ENCODE results near the gene TIAM2. TPM values are rescaled to one million over a fixed set of nuclear protein-coding genes. Genes with fewer than 3 reads are reported as not detected.
A peak's percentile ranks its signal among the peaks of the same experiment; 100 is the strongest.

Gene TIAM2
- total RNA-seq, 1 experiment from 2014 or later = 3.8 TPM

GRCh38 chr6:155278319-155279049 is 283.4 kb downstream of the TIAM2 start:
- DNase-seq = no peak
- CTCF ChIA-PET = no interaction called here
- Histone ChIP-seq H3K36me3 (ENCODE audit: control insufficient read depth, insufficient read depth, low read length) (no peaks in the 10 kb centered on the region), H3K4me3 (ENCODE audit: low read depth, low read length) (no peak overlapping the region), H3K9me3 (no peaks in the 10 kb centered on the region), H3K27me3 (replicated peaks; ENCODE audit: control insufficient read depth, insufficient read depth, low read length) (no peaks in the 10 kb centered on the region), H3K4me1 (no peaks in the 10 kb centered on the region)
- BruUV-seq (replicated peaks) = no TSS peak
- no peak overlapping the region for H3K27ac Mint-ChIP-seq (ENCODE audit: unreplicated experiment)
- no peak for TF ChIP-seq CTCF (IDR thresholded peaks at IDR 0.05; ENCODE audit: insufficient read depth in 1 of 2, low read depth in 1 of 2, low read length in 1 of 2, severe bottlenecking in 1 of 2, unreplicated experiment in 1 of 2)
- H3K36me3 Mint-ChIP-seq (ENCODE audit: insufficient read depth, unreplicated experiment) = peaks cover 15% of the 10 kb centered on the region
- intact Hi-C loops (cut with micrococcal nuclease; ENCODE audit: unreplicated experiment) = no loop called here
- no peak overlapping the region for H3K4me3 Mint-ChIP-seq (ENCODE audit: unreplicated experiment)
- H3K9me3 Mint-ChIP-seq (ENCODE audit: unreplicated experiment) = no peaks in the 10 kb centered on the region
- POLR2A ChIA-PET = no interaction called here
- no peaks in the 10 kb centered on the region for H3K27me3 Mint-ChIP-seq (ENCODE audit: insufficient read depth, unreplicated experiment)
- H3K4me1 Mint-ChIP-seq (ENCODE audit: low read depth, unreplicated experiment) = no peaks in the 10 kb centered on the region

GRCh38 chr6:155284775-155285174 is 289.7 kb downstream of the TIAM2 start:
- peaks cover 22% of the 10 kb centered on the region for H3K36me3 Mint-ChIP-seq (ENCODE audit: insufficient read depth, unreplicated experiment)
- CTCF ChIA-PET = no interaction called here

GRCh38 chr6:155287762-155288161 is 292.6 kb downstream of the TIAM2 start:
- Histone ChIP-seq H3K36me3 (ENCODE audit: control insufficient read depth, insufficient read depth, low read length) (peaks cover 1% of the 10 kb centered on the region; the same call in 1 of the 2 replicates), H3K27me3 (replicated peaks; ENCODE audit: control insufficient read depth, insufficient read depth, low read length) (no peaks in the 10 kb centered on the region), H3K9me3 (no peaks in the 10 kb centered on the region), H3K4me3 (ENCODE audit: low read depth, low read length) (no peak overlapping the region), H3K4me1 (no peaks in the 10 kb centered on the region)
- H3K36me3 Mint-ChIP-seq (ENCODE audit: insufficient read depth, unreplicated experiment) = peaks cover 33% of the 10 kb centered on the region
- POLR2A ChIA-PET = no interaction called here
- DNase-seq = peak in 1 of 2 experiments; percentile 6
- intact Hi-C loops (cut with micrococcal nuclease; ENCODE audit: unreplicated experiment) = no loop called here
- BruUV-seq (replicated peaks) = no TSS peak
- H3K9me3 Mint-ChIP-seq (ENCODE audit: unreplicated experiment) = no peaks in the 10 kb centered on the region
- H3K27me3 Mint-ChIP-seq (ENCODE audit: insufficient read depth, unreplicated experiment) = no peaks in the 10 kb centered on the region
- peak in 1 of 2 experiments; percentile 3 for TF ChIP-seq CTCF (IDR thresholded peaks at IDR 0.05; ENCODE audit: insufficient read depth in 1 of 2, low read depth in 1 of 2, low read length in 1 of 2, severe bottlenecking in 1 of 2, unreplicated experiment in 1 of 2)
- peaks cover 10% of the 10 kb centered on the region for H3K4me1 Mint-ChIP-seq (ENCODE audit: low read depth, unreplicated experiment)
- no peak overlapping the region for H3K27ac Mint-ChIP-seq (ENCODE audit: unreplicated experiment)
- CTCF ChIA-PET = interaction anchor here (0.7 to 1.3 kb wide), 3 partner anchors 11 to 207 kb away, joined by 3 to 5 read pairs (median 4); no protein-coding TSS in a partner anchor
- H3K4me3 Mint-ChIP-seq (ENCODE audit: unreplicated experiment) = no peak overlapping the region

More at GRCh38 chr6:155284775-155285174, 289.7 kb downstream of the TIAM2 start:
- Mint-ChIP-seq H3K27ac (ENCODE audit: unreplicated experiment) (no peak overlapping the region), H3K9me3 (ENCODE audit: unreplicated experiment) (no peaks in the 10 kb centered on the region), H3K4me1 (ENCODE audit: low read depth, unreplicated experiment) (peaks cover 10% of the 10 kb centered on the region), H3K27me3 (ENCODE audit: insufficient read depth, unreplicated experiment) (no peaks in the 10 kb centered on the region), H3K4me3 (ENCODE audit: unreplicated experiment) (no peak overlapping the region)
- H3K9me3 ChIP-seq = no peaks in the 10 kb centered on the region
- no peak overlapping the region for H3K4me3 ChIP-seq (ENCODE audit: low read depth, low read length)
- POLR2A ChIA-PET = interaction anchor here (0.6 kb wide), 1 partner anchor 599 kb away, joined by 6 read pairs; no protein-coding TSS in a partner anchor
- H3K36me3 ChIP-seq (ENCODE audit: control insufficient read depth, insufficient read depth, low read length) = no peaks in the 10 kb centered on the region
- intact Hi-C loops (cut with micrococcal nuclease; ENCODE audit: unreplicated experiment) = no loop called here
- TF ChIP-seq CTCF (IDR thresholded peaks at IDR 0.05; ENCODE audit: insufficient read depth in 1 of 2, low read depth in 1 of 2, low read length in 1 of 2, severe bottlenecking in 1 of 2, unreplicated experiment in 1 of 2) = no peak
- no peak for DNase-seq
- H3K4me1 ChIP-seq = no peaks in the 10 kb centered on the region
- H3K27me3 ChIP-seq (replicated peaks; ENCODE audit: control insufficient read depth, insufficient read depth, low read length) = no peaks in the 10 kb centered on the region
- no TSS peak for BruUV-seq (replicated peaks)

All from Caco-2 (cell line).